SK-N-SH (cell line): ENCODE results near the gene NTSR2. TPM values are rescaled to one million over a fixed set of nuclear protein-coding genes. Genes with fewer than 3 reads are reported as not detected.

ENCODE experiments used
- CTCF ChIA-PET: fragments of 300-600, 350-600 bp; formaldehyde crosslinking; extraction: SDS; loops from one replicate; lab custom pipeline; 2021; lab: Yijun Ruan, JAX
- POLR2A ChIA-PET: fragments of 350-600 bp; sonication (Branson Sonifier 250); formaldehyde crosslinking; extraction: SDS; loops from one replicate; lab custom pipeline; 2020; ENCODE audit warnings: antibody characterized with exemption, inconsistent platforms; lab: Yijun Ruan, JAX
- DNase-seq: peaks from one replicate; pipeline ENCODE4 v3.0.0; 2012
- H2AFZ ChIP-seq: fragments of 200-600 bp; sonication (generic); 2 replicates; pipeline ENCODE4 v1.8.1; 2016; ENCODE audit warnings: antibody characterized with exemption, mild to moderate bottlenecking, low read depth
- H3F3A ChIP-seq: fragments of 200-600 bp; sonication (generic); replicated peaks from 2 replicates; pipeline ENCODE3; 2016; ENCODE audit warnings: antibody characterized with exemption, mild to moderate bottlenecking; ENCODE audit not compliant: insufficient read depth
- H3K27ac ChIP-seq, 2 experiments: fragments of 200-500 bp in 1 of 2; fragments of 200-600 bp in 1 of 2; sonication (Bioruptor generic) in 1 of 2; sonication (generic), shearing (Covaris generic) in 1 of 2; 2 replicates each; pipeline versions ENCODE4 v1.5.1 to v1.6.1; 2014 to 2016; ENCODE audit warnings: low read depth in 2 of 2, inconsistent platforms in 1 of 2, low read length in 1 of 2, mild to moderate bottlenecking in 1 of 2, mixed read lengths in 1 of 2
- H3K27me3 ChIP-seq: fragments of 200-600 bp; sonication (generic), shearing (Covaris generic); 2 replicates; pipeline ENCODE4 v1.6.1; 2016; ENCODE audit warnings: mixed run types; ENCODE audit not compliant: insufficient read depth
- H3K36me3 ChIP-seq, 2 experiments: fragments of 200-500 bp in 1 of 2; fragments of 200-600 bp in 1 of 2; sonication (Bioruptor generic) in 1 of 2; sonication (generic) in 1 of 2; replicated peaks in 1 of 2; 2 replicates each; pipeline versions ENCODE3 to v1.5.1; 2014 to 2016; ENCODE audit warnings: low read length in 1 of 2, mild to moderate bottlenecking in 1 of 2; ENCODE audit not compliant: insufficient read depth in 2 of 2, control insufficient read depth in 1 of 2
- H3K4me1 ChIP-seq, 2 experiments: fragments of 200-500 bp in 1 of 2; fragments of 200-600 bp in 1 of 2; sonication (Bioruptor generic) in 1 of 2; sonication (generic), shearing (Covaris generic) in 1 of 2; 2 replicates each; pipeline versions ENCODE4 v1.5.1 to v1.6.1; 2014 to 2016; ENCODE audit warnings: low read depth in 1 of 2, low read length in 1 of 2, mixed run types in 1 of 2; ENCODE audit not compliant: insufficient read depth in 2 of 2, control insufficient read depth in 1 of 2
- H3K4me2 ChIP-seq: fragments of 200-600 bp; sonication (generic), shearing (Covaris generic); 2 replicates; pipeline ENCODE4 v1.6.1; 2017; ENCODE audit warnings: mixed run types
- H3K4me3 ChIP-seq, 2 experiments: fragments of 200-500 bp in 1 of 2; fragments of 200-600 bp in 1 of 2; sonication (Bioruptor generic) in 1 of 2; sonication (generic), shearing (Covaris generic) in 1 of 2; 2 replicates each; pipeline versions ENCODE4 v1.5.1 to v1.8.1; 2014 to 2016; ENCODE audit warnings: low read depth in 2 of 2, inconsistent platforms in 1 of 2, low read length in 1 of 2, mild to moderate bottlenecking in 1 of 2, mixed read lengths in 1 of 2, moderate library complexity in 1 of 2
- H3K79me2 ChIP-seq: fragments of 200-600 bp; sonication (generic); 2 replicates; pipeline ENCODE4 v1.8.1; 2017; ENCODE audit warnings: mild to moderate bottlenecking; ENCODE audit not compliant: insufficient read depth
- H3K9ac ChIP-seq: fragments of 200-600 bp; sonication (generic); 2 replicates; pipeline ENCODE4 v1.6.1; 2017; ENCODE audit warnings: mixed run types
- H3K9me2 ChIP-seq: fragments of 200-600 bp; sonication (generic); 2 replicates; pipeline ENCODE4 v1.6.1; 2017; ENCODE audit warnings: mixed run types
- H3K9me3 ChIP-seq: fragments of 200-600 bp; sonication (generic); 2 replicates; pipeline ENCODE4 v1.6.1; 2017; ENCODE audit warnings: mixed run types, mild to moderate bottlenecking, moderate library complexity
- H4K20me1 ChIP-seq: fragments of 200-600 bp; sonication (generic); 2 replicates; pipeline ENCODE4 v1.6.1; 2017; ENCODE audit warnings: mild to moderate bottlenecking, mixed run types; ENCODE audit not compliant: insufficient read depth
- CHD2 ChIP-seq: fragments of 150-350 bp; IDR thresholded peaks from 2 replicates; pipeline ENCODE4 v1.6.1; 2018; ENCODE audit warnings: low read length; ENCODE audit not compliant: partially characterized antibody
- CTCF ChIP-seq: fragments of 200-600 bp; sonication (generic); IDR thresholded peaks from 2 replicates; pipeline ENCODE4 v1.6.1; 2017; ENCODE audit warnings: antibody characterized with exemption, mild to moderate bottlenecking, moderate library complexity
- FOXM1 ChIP-seq: IDR thresholded peaks from 2 replicates; pipeline ENCODE4 v1.4.0; 2012; ENCODE audit warnings: low read depth, mild to moderate bottlenecking
- NRF1 ChIP-seq: IDR thresholded peaks from 2 replicates; pipeline ENCODE4 v1.6.1; 2012; ENCODE audit warnings: low read depth, mild to moderate bottlenecking, low read length
- RAD21 ChIP-seq: IDR thresholded peaks from 2 replicates; pipeline ENCODE4 v1.6.1; 2012; ENCODE audit warnings: mild to moderate bottlenecking, low read length
- RFX5 ChIP-seq: IDR thresholded peaks from 2 replicates; pipeline ENCODE4 v1.6.1; 2012; ENCODE audit warnings: mild to moderate bottlenecking, improper control_type of control experiment, low read length
- SIN3A ChIP-seq: IDR thresholded peaks from 2 replicates; pipeline ENCODE4 v1.6.1; 2012; ENCODE audit warnings: low read depth, mild to moderate bottlenecking, low read length, moderate library complexity, borderline replicate concordance
- SMC3 ChIP-seq: IDR thresholded peaks from 2 replicates; pipeline ENCODE4 v1.6.1; 2012; ENCODE audit warnings: low read depth, low read length, improper control_type of control experiment
- TAF1 ChIP-seq: IDR thresholded peaks from 2 replicates; pipeline ENCODE4 v1.6.1; 2012; ENCODE audit warnings: low read depth, mild to moderate bottlenecking, low read length, moderate library complexity, borderline replicate concordance
- TCF12 ChIP-seq: IDR thresholded peaks from 2 replicates; pipeline ENCODE4 v1.4.0; 2012
- ZBTB33 ChIP-seq: IDR thresholded peaks from 2 replicates; pipeline ENCODE4 v1.4.0; 2012; ENCODE audit warnings: low read depth, borderline replicate concordance
- WGBS: methylation state at CpG from one replicate; pipeline ENCODE4 v1.1.6; 2017; ENCODE audit warnings: low lambda C conversion rate; 5-methylcytosine and 5-hydroxymethylcytosine counted together
- polyA plus RNA-seq, 3 experiments: library from polyadenylated mRNA; depleted of rRNA; stranded (reverse); fragments of >200 nt; gene quantifications; 2 replicates each; pipeline ENCODE4 v1.2.3, GENCODE V29; 2012
- TF ChIP-seq, protein P1 (sequence below): IDR thresholded peaks from 2 replicates; pipeline ENCODE4 v1.4.0; 2012; ENCODE audit warnings: low read depth

The NTSR2 gene
- polyA plus RNA-seq, 1 of the 3 experiments (the other 2 are of a cell fraction), result not detected

DNA sequence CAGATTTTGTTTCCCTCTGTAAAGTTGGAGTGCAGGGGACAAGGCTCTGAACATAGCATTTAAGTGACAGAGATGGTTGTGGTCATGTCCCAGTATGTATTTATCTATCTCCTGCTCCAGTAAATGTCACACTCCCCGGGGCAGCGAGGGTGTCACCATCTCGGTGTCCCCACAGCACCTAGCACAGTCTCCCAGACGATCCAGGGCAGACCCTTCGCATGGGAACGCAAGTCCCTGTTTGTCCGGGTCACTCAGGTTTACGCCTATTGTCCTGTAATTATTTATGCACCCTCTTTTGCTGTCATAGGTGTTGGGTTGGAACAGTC, 12.6 kb upstream of the NTSR2 start:
- no peaks in the 10 kb centered on the region for H4K20me1 ChIP-seq
- no peaks in the 10 kb centered on the region for H3K36me3 ChIP-seq
- H3K9ac ChIP-seq, result no peak overlapping the region
- POLR2A ChIA-PET, result no interaction called here
- H3K9me2 ChIP-seq, result no peaks in the 10 kb centered on the region
- peaks cover 0 to 19% of the 10 kb centered on the region in 2 experiments; a peak in 1 of 4 replicates for H3K4me1 ChIP-seq
- H2AFZ ChIP-seq, result no peak overlapping the region
- CTCF ChIA-PET, result interaction anchor here (0.7 to 31.9 kb wide), 31 partner anchors 8 to 1325 kb away, joined by 3 to 886 read pairs (median 5); partner anchors contain the start of gene LPIN1
- no peaks in the 10 kb centered on the region for H3F3A ChIP-seq
- H3K4me3 ChIP-seq, result no peak overlapping the region
- H3K4me2 ChIP-seq, result no peak overlapping the region
- peaks cover 14% of the 10 kb centered on the region; the same call in 1 of the 2 replicates for H3K27me3 ChIP-seq
- no peaks in the 10 kb centered on the region for H3K79me2 ChIP-seq
- 56% methylated on average over 6 of the region's 8 CpGs for WGBS
- no peak overlapping the region for H3K27ac ChIP-seq
- DNase-seq, result no peak
- TF ChIP-seq CHD2 (no peak), ZBTB33 (no peak)
- TF ChIP-seq, protein P1, sequence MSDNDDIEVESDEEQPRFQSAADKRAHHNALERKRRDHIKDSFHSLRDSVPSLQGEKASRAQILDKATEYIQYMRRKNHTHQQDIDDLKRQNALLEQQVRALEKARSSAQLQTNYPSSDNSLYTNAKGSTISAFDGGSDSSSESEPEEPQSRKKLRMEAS, result no peak
- H3K9me3 ChIP-seq, result no peaks in the 10 kb centered on the region

- DNase-seq, result peak; percentile 90
- CTCF ChIA-PET, result interaction anchor here (0.5 to 31.9 kb wide), 50 partner anchors 8 to 1326 kb away, joined by 3 to 886 read pairs (median 5); partner anchors contain the start of gene LPIN1
- POLR2A ChIA-PET, result no interaction called here
- peaks cover 0 to 19% of the 10 kb centered on the region in 2 experiments; a peak in 1 of 4 replicates for H3K4me1 ChIP-seq
- 59% methylated on average over 29 of the region's 31 CpGs for WGBS
- H3K4me2 ChIP-seq, result no peak overlapping the region
- H3K27ac ChIP-seq, result no peak overlapping the region
- no peaks in the 10 kb centered on the region for H3K9me3 ChIP-seq
- no peaks in the 10 kb centered on the region for H3F3A ChIP-seq
- H4K20me1 ChIP-seq, result no peaks in the 10 kb centered on the region
- H3K4me3 ChIP-seq, result no peak overlapping the region; a peak in 1 of 4 replicates
- H3K36me3 ChIP-seq, result no peaks in the 10 kb centered on the region
- no peaks in the 10 kb centered on the region for H3K79me2 ChIP-seq
- peaks cover 14% of the 10 kb centered on the region; the same call in 1 of the 2 replicates for H3K27me3 ChIP-seq
- H3K9ac ChIP-seq, result no peak overlapping the region
- H2AFZ ChIP-seq, result no peak overlapping the region
- TF ChIP-seq SIN3A, result no peak
- TF ChIP-seq FOXM1, result no peak
- TF ChIP-seq CTCF, result peak; percentile 93
- TF ChIP-seq RFX5, result no peak
- TF ChIP-seq RAD21, result peak; percentile 76
- TF ChIP-seq, protein P1, result no peak
- peak; percentile 52; the same call in 1 of the 2 replicates for TF ChIP-seq SMC3
- TF ChIP-seq TAF1, result no peak
- TF ChIP-seq NRF1, result no peak
- no peak for TF ChIP-seq TCF12
- TF ChIP-seq, all 33 proteins: peak for 3
- H3K9me2 ChIP-seq, result no peaks in the 10 kb centered on the region
Measured at GRCh38 chr2:11681722-11682589, 12.0 kb upstream of the NTSR2 start.
